Measurements from ENCODE around the gene CD300LD.

Gene CD300LD

GRCh38 chr17:74549343-74549742, 42.7 kb downstream of the CD300LD start:
- H3K27me3 ChIP-seq (ENCODE audit: control insufficient read depth in 5 of 5, insufficient read depth in 4 of 5, low read length in 5 of 5) = peaks cover 10 to 23% (median 18%) of the 10 kb centered on the region in 5 donors
- no peaks in the 10 kb centered on the region for H3K36me3 ChIP-seq (ENCODE audit: control insufficient read depth in 5 of 5, insufficient read depth in 5 of 5, low read length in 5 of 5)
- H3K4me3 ChIP-seq (ENCODE audit: low read depth in 1 of 5, low read length in 5 of 5) = no peak overlapping the region
- no peaks in the 10 kb centered on the region for H3K9me3 ChIP-seq (ENCODE audit: control insufficient read depth in 5 of 5, low read length in 5 of 5)
- no peak overlapping the region for H3K9ac ChIP-seq (ENCODE audit: low read length in 5 of 5)
- no peak overlapping the region for H3K27ac ChIP-seq (ENCODE audit: low read depth, low read length)
- H3K4me1 ChIP-seq (ENCODE audit: control insufficient read depth in 5 of 5, insufficient read depth in 5 of 5, low read length in 5 of 5) = peaks cover 0 to 22% (median 0%) of the 10 kb centered on the region in 5 donors

- peaks cover 10 to 23% (median 20%) of the 10 kb centered on the region in 5 donors for H3K27me3 ChIP-seq (ENCODE audit: control insufficient read depth in 5 of 5, insufficient read depth in 4 of 5, low read length in 5 of 5)
- peaks cover 0 to 23% (median 0%) of the 10 kb centered on the region in 5 donors for H3K4me1 ChIP-seq (ENCODE audit: control insufficient read depth in 5 of 5, insufficient read depth in 5 of 5, low read length in 5 of 5)
- H3K9ac ChIP-seq (ENCODE audit: low read length in 5 of 5) = no peak overlapping the region
- no peak overlapping the region for H3K27ac ChIP-seq (ENCODE audit: low read depth, low read length)
- H3K9me3 ChIP-seq (ENCODE audit: control insufficient read depth in 5 of 5, low read length in 5 of 5) = no peaks in the 10 kb centered on the region
- H3K4me3 ChIP-seq (ENCODE audit: low read depth in 1 of 5, low read length in 5 of 5) = no peak overlapping the region
- H3K36me3 ChIP-seq (ENCODE audit: control insufficient read depth in 5 of 5, insufficient read depth in 5 of 5, low read length in 5 of 5) = no peaks in the 10 kb centered on the region
Measured at GRCh38 chr17:74547736-74548135, 44.3 kb downstream of the CD300LD start.

- H3K9ac ChIP-seq (ENCODE audit: low read length in 5 of 5) = no peak overlapping the region
- peaks cover 10 to 23% (median 19%) of the 10 kb centered on the region in 5 donors for H3K27me3 ChIP-seq (ENCODE audit: control insufficient read depth in 5 of 5, insufficient read depth in 4 of 5, low read length in 5 of 5)
- H3K27ac ChIP-seq (ENCODE audit: low read depth, low read length) = no peak overlapping the region
- H3K36me3 ChIP-seq (ENCODE audit: control insufficient read depth in 5 of 5, insufficient read depth in 5 of 5, low read length in 5 of 5) = no peaks in the 10 kb centered on the region
- no peaks in the 10 kb centered on the region for H3K9me3 ChIP-seq (ENCODE audit: control insufficient read depth in 5 of 5, low read length in 5 of 5)
- no peak overlapping the region for H3K4me3 ChIP-seq (ENCODE audit: low read depth in 1 of 5, low read length in 5 of 5)
- peaks cover 0 to 23% (median 0%) of the 10 kb centered on the region in 5 donors for H3K4me1 ChIP-seq (ENCODE audit: control insufficient read depth in 5 of 5, insufficient read depth in 5 of 5, low read length in 5 of 5)
Measured at GRCh38 chr17:74547264-74547663, 44.8 kb downstream of the CD300LD start.

- Histone ChIP-seq H3K4me3 (ENCODE audit: low read depth in 1 of 5, low read length in 5 of 5) (no peak overlapping the region), H3K27me3 (ENCODE audit: control insufficient read depth in 5 of 5, insufficient read depth in 4 of 5, low read length in 5 of 5) (peaks cover 8 to 23% (median 18%) of the 10 kb centered on the region in 5 donors), H3K27ac (ENCODE audit: low read depth, low read length) (no peak overlapping the region), H3K36me3 (ENCODE audit: control insufficient read depth in 5 of 5, insufficient read depth in 5 of 5, low read length in 5 of 5) (no peaks in the 10 kb centered on the region), H3K4me1 (ENCODE audit: control insufficient read depth in 5 of 5, insufficient read depth in 5 of 5, low read length in 5 of 5) (peaks cover 0 to 23% (median 0%) of the 10 kb centered on the region in 5 donors), H3K9me3 (ENCODE audit: control insufficient read depth in 5 of 5, low read length in 5 of 5) (no peaks in the 10 kb centered on the region), H3K9ac (ENCODE audit: low read length in 5 of 5) (no peak overlapping the region)
Measured at GRCh38 chr17:74546586-74546985, 45.5 kb downstream of the CD300LD start.

- Histone ChIP-seq H3K36me3 (ENCODE audit: control insufficient read depth in 5 of 5, insufficient read depth in 5 of 5, low read length in 5 of 5) (no peaks in the 10 kb centered on the region), H3K4me1 (ENCODE audit: control insufficient read depth in 5 of 5, insufficient read depth in 5 of 5, low read length in 5 of 5) (peaks cover 0 to 23% (median 0%) of the 10 kb centered on the region in 5 donors), H3K9ac (ENCODE audit: low read length in 5 of 5) (peak within 1 kb of the TSS in 1 of 5 donors; percentile 22), H3K27ac (ENCODE audit: low read depth, low read length) (no peak within 1 kb of the TSS), H3K4me3 (ENCODE audit: low read depth in 1 of 5, low read length in 5 of 5) (peak within 1 kb of the TSS; percentile 10 to 38 (median 37)), H3K9me3 (ENCODE audit: control insufficient read depth in 5 of 5, low read length in 5 of 5) (no peaks in the 10 kb centered on the region), H3K27me3 (ENCODE audit: control insufficient read depth in 5 of 5, insufficient read depth in 4 of 5, low read length in 5 of 5) (peaks cover 6 to 18% (median 13%) of the 10 kb centered on the region in 5 donors)
Measured at GRCh38 chr17:74545843-74546230, 46.2 kb downstream of the CD300LD start, which contains the start of gene CD300C. TSS of gene CD300C (minus strand) at chr17:74546115. CDS start at chr17:74545782, 333 bp downstream.

GRCh38 chr17:74544991-74545842, 46.9 kb downstream of the CD300LD start:
- peaks cover 6 to 17% (median 11%) of the 10 kb centered on the region in 5 donors for H3K27me3 ChIP-seq (ENCODE audit: control insufficient read depth in 5 of 5, insufficient read depth in 4 of 5, low read length in 5 of 5)
- no peak overlapping the region for H3K27ac ChIP-seq (ENCODE audit: low read depth, low read length)
- peak overlapping the region in 1 of 5 donors; percentile 22 for H3K9ac ChIP-seq (ENCODE audit: low read length in 5 of 5)
- no peaks in the 10 kb centered on the region for H3K36me3 ChIP-seq (ENCODE audit: control insufficient read depth in 5 of 5, insufficient read depth in 5 of 5, low read length in 5 of 5)
- H3K9me3 ChIP-seq (ENCODE audit: control insufficient read depth in 5 of 5, low read length in 5 of 5) = no peaks in the 10 kb centered on the region
- H3K4me3 ChIP-seq (ENCODE audit: low read depth in 1 of 5, low read length in 5 of 5) = peak overlapping the region; percentile 10 to 38 (median 37)
- H3K4me1 ChIP-seq (ENCODE audit: control insufficient read depth in 5 of 5, insufficient read depth in 5 of 5, low read length in 5 of 5) = peaks cover 0 to 23% (median 0%) of the 10 kb centered on the region in 5 donors

GRCh38 chr17:74543891-74544760, 48.0 kb downstream of the CD300LD start:
- no peaks in the 10 kb centered on the region for H3K9me3 ChIP-seq (ENCODE audit: control insufficient read depth in 5 of 5, low read length in 5 of 5)
- H3K27ac ChIP-seq (ENCODE audit: low read depth, low read length) = no peak overlapping the region
- H3K36me3 ChIP-seq (ENCODE audit: control insufficient read depth in 5 of 5, insufficient read depth in 5 of 5, low read length in 5 of 5) = no peaks in the 10 kb centered on the region
- no peak overlapping the region for H3K4me3 ChIP-seq (ENCODE audit: low read depth in 1 of 5, low read length in 5 of 5)
- peaks cover 0 to 7% (median 5%) of the 10 kb centered on the region in 5 donors for H3K27me3 ChIP-seq (ENCODE audit: control insufficient read depth in 5 of 5, insufficient read depth in 4 of 5, low read length in 5 of 5)
- peaks cover 0 to 23% (median 0%) of the 10 kb centered on the region in 5 donors for H3K4me1 ChIP-seq (ENCODE audit: control insufficient read depth in 5 of 5, insufficient read depth in 5 of 5, low read length in 5 of 5)
- no peak overlapping the region for H3K9ac ChIP-seq (ENCODE audit: low read length in 5 of 5)

- H3K27me3 ChIP-seq (ENCODE audit: control insufficient read depth in 5 of 5, insufficient read depth in 4 of 5, low read length in 5 of 5) = peaks cover 0 to 3% (median 0%) of the 10 kb centered on the region in 5 donors
- H3K4me1 ChIP-seq (ENCODE audit: control insufficient read depth in 5 of 5, insufficient read depth in 5 of 5, low read length in 5 of 5) = peaks cover 0 to 23% (median 0%) of the 10 kb centered on the region in 5 donors
- no peak overlapping the region for H3K27ac ChIP-seq (ENCODE audit: low read depth, low read length)
- no peak overlapping the region for H3K9ac ChIP-seq (ENCODE audit: low read length in 5 of 5)
- H3K9me3 ChIP-seq (ENCODE audit: control insufficient read depth in 5 of 5, low read length in 5 of 5) = no peaks in the 10 kb centered on the region
- no peaks in the 10 kb centered on the region for H3K36me3 ChIP-seq (ENCODE audit: control insufficient read depth in 5 of 5, insufficient read depth in 5 of 5, low read length in 5 of 5)
- H3K4me3 ChIP-seq (ENCODE audit: low read depth in 1 of 5, low read length in 5 of 5) = no peak overlapping the region
Measured at GRCh38 chr17:74543406-74543805, 48.7 kb downstream of the CD300LD start.

- H3K9ac ChIP-seq (ENCODE audit: low read length in 5 of 5) = no peak overlapping the region
- H3K27ac ChIP-seq (ENCODE audit: low read depth, low read length) = no peak overlapping the region
- H3K9me3 ChIP-seq (ENCODE audit: control insufficient read depth in 5 of 5, low read length in 5 of 5) = no peaks in the 10 kb centered on the region
- H3K4me1 ChIP-seq (ENCODE audit: control insufficient read depth in 5 of 5, insufficient read depth in 5 of 5, low read length in 5 of 5) = peaks cover 0 to 23% (median 0%) of the 10 kb centered on the region in 5 donors
- H3K36me3 ChIP-seq (ENCODE audit: control insufficient read depth in 5 of 5, insufficient read depth in 5 of 5, low read length in 5 of 5) = no peaks in the 10 kb centered on the region
- H3K4me3 ChIP-seq (ENCODE audit: low read depth in 1 of 5, low read length in 5 of 5) = no peak overlapping the region
- H3K27me3 ChIP-seq (ENCODE audit: control insufficient read depth in 5 of 5, insufficient read depth in 4 of 5, low read length in 5 of 5) = peaks cover 0 to 3% (median 0%) of the 10 kb centered on the region in 5 donors
Measured at GRCh38 chr17:74542727-74543383, 49.2 kb downstream of the CD300LD start.

Data from subcutaneous abdominal adipose tissue (tissue), 5 donors.